ENCODE results near the gene HOXD13. TPM values are rescaled to one million over a fixed set of nuclear protein-coding genes. Genes with fewer than 3 reads are reported as not detected.

HOXD13 gene
- polyA plus RNA-seq, 1 experiment = not detected

DNA sequence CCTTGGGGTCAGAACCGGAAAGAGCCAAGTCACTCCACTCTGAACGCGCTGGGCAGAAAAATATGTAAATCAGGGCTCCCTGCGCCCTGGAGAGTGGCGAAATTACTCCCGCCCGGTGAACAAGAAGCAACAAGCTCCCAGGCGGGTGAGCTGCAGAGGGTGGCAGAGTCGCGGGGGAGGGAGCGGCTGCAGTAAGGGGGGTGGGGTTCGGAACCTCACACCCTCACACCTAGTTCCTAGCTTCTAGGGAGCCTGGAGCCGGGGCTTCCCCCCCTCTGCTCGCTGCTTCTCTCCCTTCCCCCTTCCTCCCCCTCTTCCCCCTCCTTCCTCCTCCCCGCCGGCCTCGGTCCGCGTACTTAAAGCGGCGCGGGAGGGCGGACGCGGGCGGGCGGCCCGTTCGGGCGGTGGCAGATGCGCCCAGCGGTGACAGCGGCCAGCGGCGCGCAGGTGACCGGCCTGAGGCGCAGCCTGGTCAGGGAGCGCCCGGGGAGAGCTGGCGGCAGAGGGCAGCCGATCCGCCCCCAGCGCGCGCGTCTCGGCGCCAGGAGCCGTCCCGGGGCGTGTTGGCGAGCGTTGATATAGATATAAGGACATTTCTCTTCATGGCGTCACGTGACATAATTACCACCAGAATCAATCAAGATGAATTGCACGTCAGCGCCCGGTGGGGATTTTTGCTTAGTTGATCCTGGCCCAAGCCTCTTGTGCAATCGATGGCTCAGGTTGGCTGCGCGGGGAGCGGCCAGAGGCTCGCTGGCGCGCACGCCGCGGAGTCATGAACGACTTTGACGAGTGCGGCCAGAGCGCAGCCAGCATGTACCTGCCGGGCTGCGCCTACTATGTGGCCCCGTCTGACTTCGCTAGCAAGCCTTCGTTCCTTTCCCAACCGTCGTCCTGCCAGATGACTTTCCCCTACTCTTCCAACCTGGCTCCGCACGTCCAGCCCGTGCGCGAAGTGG lies 14.3 kb downstream of the HOXD13 start, which contains the start of gene HOXD11:
TSS of gene HOXD11 (plus strand) at position 700 of the 959 bp plus-strand sequence. CDS start at position 776, 76 bp downstream.
- Histone ChIP-seq H3K4me3 (ENCODE audit: low read depth, low read length) (no peak within 1 kb of the TSS), H3K27ac (ENCODE audit: low read depth, low read length) (no peak within 1 kb of the TSS), H3K9me3 (ENCODE audit: control insufficient read depth, insufficient read depth, low read length) (peaks cover 6% of the 10 kb centered on the region; the same call in 1 of the 2 replicates), H3K27me3 (ENCODE audit: control insufficient read depth, insufficient read depth, low read length) (peaks cover 86% of the 10 kb centered on the region)
- DNase-seq (ENCODE audit: low read depth, low spot score) = no peak
- POLR2A ChIA-PET = interaction anchor here (0.6 kb wide), 1 partner anchor 736 kb away, joined by 3 read pairs; no protein-coding TSS in a partner anchor
- TF ChIP-seq, protein P1, sequence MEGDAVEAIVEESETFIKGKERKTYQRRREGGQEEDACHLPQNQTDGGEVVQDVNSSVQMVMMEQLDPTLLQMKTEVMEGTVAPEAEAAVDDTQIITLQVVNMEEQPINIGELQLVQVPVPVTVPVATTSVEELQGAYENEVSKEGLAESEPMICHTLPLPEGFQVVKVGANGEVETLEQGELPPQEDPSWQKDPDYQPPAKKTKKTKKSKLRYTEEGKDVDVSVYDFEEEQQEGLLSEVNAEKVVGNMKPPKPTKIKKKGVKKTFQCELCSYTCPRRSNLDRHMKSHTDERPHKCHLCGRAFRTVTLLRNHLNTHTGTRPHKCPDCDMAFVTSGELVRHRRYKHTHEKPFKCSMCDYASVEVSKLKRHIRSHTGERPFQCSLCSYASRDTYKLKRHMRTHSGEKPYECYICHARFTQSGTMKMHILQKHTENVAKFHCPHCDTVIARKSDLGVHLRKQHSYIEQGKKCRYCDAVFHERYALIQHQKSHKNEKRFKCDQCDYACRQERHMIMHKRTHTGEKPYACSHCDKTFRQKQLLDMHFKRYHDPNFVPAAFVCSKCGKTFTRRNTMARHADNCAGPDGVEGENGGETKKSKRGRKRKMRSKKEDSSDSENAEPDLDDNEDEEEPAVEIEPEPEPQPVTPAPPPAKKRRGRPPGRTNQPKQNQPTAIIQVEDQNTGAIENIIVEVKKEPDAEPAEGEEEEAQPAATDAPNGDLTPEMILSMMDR (IDR thresholded peaks at IDR 0.05; ENCODE audit: low read depth, low read length) = no peak
- CTCF ChIA-PET = no interaction called here

DNA sequence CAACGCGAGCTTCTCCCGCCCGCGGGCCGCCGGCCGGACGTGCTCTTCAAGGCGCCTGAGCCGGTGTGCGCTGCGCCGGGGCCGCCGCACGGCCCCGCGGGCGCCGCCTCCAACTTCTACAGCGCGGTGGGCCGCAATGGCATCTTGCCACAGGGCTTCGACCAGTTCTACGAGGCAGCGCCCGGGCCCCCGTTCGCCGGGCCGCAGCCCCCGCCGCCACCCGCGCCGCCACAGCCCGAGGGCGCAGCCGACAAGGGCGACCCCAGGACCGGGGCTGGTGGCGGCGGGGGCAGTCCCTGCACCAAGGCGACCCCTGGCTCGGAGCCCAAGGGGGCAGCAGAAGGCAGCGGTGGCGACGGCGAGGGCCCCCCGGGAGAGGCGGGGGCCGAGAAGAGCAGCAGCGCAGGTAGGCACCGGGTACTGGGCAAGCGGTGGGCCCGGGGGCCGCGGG lies 15.2 kb downstream of the HOXD13 start:
- Histone ChIP-seq H3K27ac (ENCODE audit: low read depth, low read length) (no peak overlapping the region), H3K4me3 (ENCODE audit: low read depth, low read length) (no peak overlapping the region), H3K9me3 (ENCODE audit: control insufficient read depth, insufficient read depth, low read length) (peaks cover 11% of the 10 kb centered on the region; the same call in 1 of the 2 replicates), H3K27me3 (ENCODE audit: control insufficient read depth, insufficient read depth, low read length) (peaks cover 86% of the 10 kb centered on the region)
- no peak for DNase-seq (ENCODE audit: low read depth, low spot score)
- ChIA-PET CTCF (no interaction called here), POLR2A (interaction anchor here (0.6 kb wide), 1 partner anchor 735 kb away, joined by 3 read pairs; no protein-coding TSS in a partner anchor)
- TF ChIP-seq, protein P1 (IDR thresholded peaks at IDR 0.05; ENCODE audit: low read depth, low read length) = no peak

DNA sequence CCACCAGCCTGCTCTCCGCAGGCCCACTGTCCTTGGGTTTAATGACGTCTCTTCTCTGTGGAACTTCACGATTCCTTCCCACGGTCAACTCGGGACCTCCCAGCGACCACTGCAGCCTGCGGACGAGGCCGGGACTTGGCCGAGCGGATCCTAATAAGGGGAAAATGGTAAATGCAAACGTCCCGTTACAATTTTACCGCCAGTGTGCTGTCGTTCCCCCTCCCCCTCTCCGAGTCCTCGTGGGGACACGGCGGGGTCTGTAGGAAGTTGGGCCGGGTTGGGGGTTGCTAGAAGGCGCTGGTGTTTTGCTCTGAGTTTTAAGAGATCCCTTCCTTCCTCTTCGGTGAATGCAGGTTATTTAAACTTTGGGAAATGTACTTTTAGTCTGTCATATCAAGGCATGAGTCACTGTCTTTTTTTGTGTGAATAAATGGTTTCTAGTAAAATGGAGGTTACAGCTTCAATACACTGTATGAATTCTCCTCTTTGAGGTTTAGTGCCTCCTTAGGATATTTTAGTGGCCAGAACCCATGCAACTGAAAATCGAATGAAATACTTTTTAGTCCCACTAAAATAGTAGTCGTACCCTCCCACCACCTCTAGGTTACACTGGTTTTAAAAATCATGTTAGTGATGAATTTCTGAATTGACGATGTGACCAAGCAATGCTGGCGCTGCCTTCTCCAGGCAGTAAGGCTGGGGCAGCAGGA lies 16.8 kb downstream of the HOXD13 start:
- no peak for DNase-seq (ENCODE audit: low read depth, low spot score)
- ChIA-PET POLR2A (no interaction called here), CTCF (interaction anchor here (0.5 to 1.7 kb wide), 3 partner anchors 543 to 1660 kb away, joined by 4 to 5 read pairs (median 5); no protein-coding TSS in a partner anchor)
- TF ChIP-seq, protein P1 (IDR thresholded peaks at IDR 0.05; ENCODE audit: low read depth, low read length) = no peak
- H3K9me3 ChIP-seq (ENCODE audit: control insufficient read depth, insufficient read depth, low read length) = peaks cover 13% of the 10 kb centered on the region; the same call in 1 of the 2 replicates
- H3K4me3 ChIP-seq (ENCODE audit: low read depth, low read length) = no peak overlapping the region
- H3K27ac ChIP-seq (ENCODE audit: low read depth, low read length) = no peak overlapping the region
- H3K27me3 ChIP-seq (ENCODE audit: control insufficient read depth, insufficient read depth, low read length) = peaks cover 89% of the 10 kb centered on the region

DNA sequence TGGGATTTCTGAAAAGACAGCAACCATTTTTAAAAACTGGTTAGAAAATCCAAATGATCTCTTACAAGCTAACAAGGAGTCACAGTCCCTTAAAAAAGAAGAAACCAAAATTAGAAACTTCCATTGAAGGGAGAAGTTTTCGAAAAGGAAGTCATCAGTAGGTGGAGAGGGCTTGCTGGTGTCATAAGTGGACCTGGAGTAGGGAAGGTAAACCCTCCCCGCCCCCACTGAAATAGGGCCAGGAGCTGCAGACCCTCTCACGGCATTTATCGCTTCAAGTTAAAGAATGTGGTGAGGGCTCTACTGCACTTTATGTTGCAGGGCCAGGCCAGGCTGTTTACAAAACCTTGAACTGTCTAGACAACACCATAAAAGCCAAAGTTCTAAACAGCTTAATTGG lies 17.4 kb downstream of the HOXD13 start:
- POLR2A ChIA-PET = no interaction called here
- Histone ChIP-seq H3K27me3 (ENCODE audit: control insufficient read depth, insufficient read depth, low read length) (peaks cover 89% of the 10 kb centered on the region), H3K4me3 (ENCODE audit: low read depth, low read length) (no peak overlapping the region), H3K9me3 (ENCODE audit: control insufficient read depth, insufficient read depth, low read length) (peaks cover 13% of the 10 kb centered on the region; the same call in 1 of the 2 replicates), H3K27ac (ENCODE audit: low read depth, low read length) (no peak overlapping the region)
- DNase-seq (ENCODE audit: low read depth, low spot score) = no peak
- TF ChIP-seq, protein P1 (IDR thresholded peaks at IDR 0.05; ENCODE audit: low read depth, low read length) = no peak
- CTCF ChIA-PET = interaction anchor here (0.5 to 1.9 kb wide), 8 partner anchors 11 to 1659 kb away, joined by 3 to 8 read pairs (median 4); no protein-coding TSS in a partner anchor

Measured in AG04450 (cell line).